ENCODE measurements around the gene SH3TC2.
A peak's percentile ranks its signal among the peaks of the same experiment; 100 is the strongest.

Gene SH3TC2

GRCh38 chr5:149005077-149005892 is 57.6 kb downstream of the SH3TC2 start:
- FAIRE-seq (no peak), DNase-seq (ENCODE audit: extremely low spot score, insufficient read length, low read depth) (no peak)

- no peak for FAIRE-seq
- no peak for DNase-seq (ENCODE audit: extremely low spot score, insufficient read length, low read depth)
Measured at GRCh38 chr5:149004559-149004958, 58.3 kb downstream of the SH3TC2 start.

GRCh38 chr5:149002761-149003689 is 59.8 kb downstream of the SH3TC2 start:
- no peak for FAIRE-seq
- no peak for DNase-seq (ENCODE audit: extremely low spot score, insufficient read length, low read depth)

GRCh38 chr5:149002053-149002452 is 60.8 kb downstream of the SH3TC2 start:
- FAIRE-seq = no peak
- no peak for DNase-seq (ENCODE audit: extremely low spot score, insufficient read length, low read depth)

- DNase-seq (ENCODE audit: extremely low spot score, insufficient read length, low read depth) (no peak), FAIRE-seq (no peak)
Measured at GRCh38 chr5:149001162-149001561, 61.7 kb downstream of the SH3TC2 start.

GRCh38 chr5:148999741-149000140 is 63.1 kb downstream of the SH3TC2 start:
- FAIRE-seq (no peak), DNase-seq (ENCODE audit: extremely low spot score, insufficient read length, low read depth) (no peak)

GRCh38 chr5:148998174-148998797 is 64.6 kb downstream of the SH3TC2 start:
- DNase-seq (ENCODE audit: extremely low spot score, insufficient read length, low read depth) (no peak), FAIRE-seq (peak; percentile 41)

GRCh38 chr5:148996270-148996669 is 66.6 kb downstream of the SH3TC2 start:
- no peak for DNase-seq (ENCODE audit: extremely low spot score, insufficient read length, low read depth)

GRCh38 chr5:148995791-148996190 is 67.1 kb downstream of the SH3TC2 start:
- FAIRE-seq = no peak
- no peak for DNase-seq (ENCODE audit: extremely low spot score, insufficient read length, low read depth)

More at GRCh38 chr5:148996270-148996669, 66.6 kb downstream of the SH3TC2 start:
- FAIRE-seq = no peak

- FAIRE-seq = peak; percentile 38
- no peak for DNase-seq (ENCODE audit: extremely low spot score, insufficient read length, low read depth)
Measured at GRCh38 chr5:148993283-148993936, 69.5 kb downstream of the SH3TC2 start.

GRCh38 chr5:148992265-148992664 is 70.6 kb downstream of the SH3TC2 start:
- DNase-seq (ENCODE audit: extremely low spot score, insufficient read length, low read depth) (no peak), FAIRE-seq (no peak)

GRCh38 chr5:148991566-148991965 is 71.3 kb downstream of the SH3TC2 start:
- FAIRE-seq (no peak), DNase-seq (ENCODE audit: extremely low spot score, insufficient read length, low read depth) (no peak)

- FAIRE-seq (no peak), DNase-seq (ENCODE audit: extremely low spot score, insufficient read length, low read depth) (no peak)
Measured at GRCh38 chr5:148990817-148991216, 72.0 kb downstream of the SH3TC2 start.

GRCh38 chr5:148989567-148989966 is 73.3 kb downstream of the SH3TC2 start:
- DNase-seq (ENCODE audit: extremely low spot score, insufficient read length, low read depth) (no peak), FAIRE-seq (no peak)

- no peak for DNase-seq (ENCODE audit: extremely low spot score, insufficient read length, low read depth)
- no peak for FAIRE-seq
Measured at GRCh38 chr5:148988328-148988727, 74.5 kb downstream of the SH3TC2 start.

GRCh38 chr5:148986636-148987035 is 76.2 kb downstream of the SH3TC2 start:
- no peak for DNase-seq (ENCODE audit: extremely low spot score, insufficient read length, low read depth)
- FAIRE-seq = no peak

GRCh38 chr5:148984345-148984744 is 78.5 kb downstream of the SH3TC2 start:
- DNase-seq (ENCODE audit: extremely low spot score, insufficient read length, low read depth) (no peak), FAIRE-seq (no peak)

- DNase-seq (ENCODE audit: extremely low spot score, insufficient read length, low read depth) = no peak
- no peak for FAIRE-seq
Measured at GRCh38 chr5:148981353-148981752, 81.5 kb downstream of the SH3TC2 start.

- DNase-seq (ENCODE audit: extremely low spot score, insufficient read length, low read depth) (no peak), FAIRE-seq (no peak)
Measured at GRCh38 chr5:148980731-148981130, 82.1 kb downstream of the SH3TC2 start.

Measured in GM18507 (cell line).